Measurements from ENCODE around the gene LDLRAD3. TPM values are rescaled to one million over a fixed set of nuclear protein-coding genes. Genes with fewer than 3 reads are reported as not detected.
A peak's percentile ranks its signal among the peaks of the same experiment; 100 is the strongest.

The LDLRAD3 gene
- total RNA-seq, 1 experiment from 2014 or later, result 19.0 TPM

GRCh38 chr11:36139767-36140166, 195.9 kb downstream of the LDLRAD3 start:
- ChIA-PET RAD21 (ENCODE audit: low non-redundant PET in 1 of 2, low total read pairs in 2 of 2, uncharacterized antibody in 2 of 2, unreplicated experiment in 2 of 2) (no interaction called here), POLR2A (no interaction called here), CTCF (no interaction called here)
- H3K9ac ChIP-seq (ENCODE audit: low read length), result no peak overlapping the region
- H3K9me2 ChIP-seq (ENCODE audit: insufficient read depth), result no peaks in the 10 kb centered on the region
- H3K79me2 ChIP-seq (ENCODE audit: insufficient read depth, low read length), result no peaks in the 10 kb centered on the region
- DNase-seq (ENCODE audit: low read depth, low spot score) (no peak), ATAC-seq (no peak)
- no peaks in the 10 kb centered on the region for H4K20me1 ChIP-seq (ENCODE audit: insufficient read depth)
- no peak overlapping the region for H2AFZ ChIP-seq (ENCODE audit: low read depth, low read length, poor library complexity, severe bottlenecking)
- H3K4me1 ChIP-seq (ENCODE audit: control insufficient read depth in 1 of 2, insufficient read depth in 2 of 2, low read length in 2 of 2), result no peaks in the 10 kb centered on the region; a peak in 1 of 4 replicates
- H3K27ac ChIP-seq (ENCODE audit: low read depth, low read length), result no peak overlapping the region
- no peaks in the 10 kb centered on the region for H3K36me3 ChIP-seq (ENCODE audit: control insufficient read depth in 1 of 2, insufficient read depth in 2 of 2, low read length in 2 of 2)
- no TSS peak for BruUV-seq (replicated peaks)
- TF ChIP-seq, protein P1, sequence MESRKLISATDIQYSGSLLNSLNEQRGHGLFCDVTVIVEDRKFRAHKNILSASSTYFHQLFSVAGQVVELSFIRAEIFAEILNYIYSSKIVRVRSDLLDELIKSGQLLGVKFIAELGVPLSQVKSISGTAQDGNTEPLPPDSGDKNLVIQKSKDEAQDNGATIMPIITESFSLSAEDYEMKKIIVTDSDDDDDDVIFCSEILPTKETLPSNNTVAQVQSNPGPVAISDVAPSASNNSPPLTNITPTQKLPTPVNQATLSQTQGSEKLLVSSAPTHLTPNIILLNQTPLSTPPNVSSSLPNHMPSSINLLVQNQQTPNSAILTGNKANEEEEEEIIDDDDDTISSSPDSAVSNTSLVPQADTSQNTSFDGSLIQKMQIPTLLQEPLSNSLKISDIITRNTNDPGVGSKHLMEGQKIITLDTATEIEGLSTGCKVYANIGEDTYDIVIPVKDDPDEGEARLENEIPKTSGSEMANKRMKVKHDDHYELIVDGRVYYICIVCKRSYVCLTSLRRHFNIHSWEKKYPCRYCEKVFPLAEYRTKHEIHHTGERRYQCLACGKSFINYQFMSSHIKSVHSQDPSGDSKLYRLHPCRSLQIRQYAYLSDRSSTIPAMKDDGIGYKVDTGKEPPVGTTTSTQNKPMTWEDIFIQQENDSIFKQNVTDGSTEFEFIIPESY (IDR thresholded peaks at IDR 0.05; ENCODE audit: extremely low read depth, insufficient replicate concordance, low read length), result no peak
- TF ChIP-seq EGR1 (IDR thresholded peaks at IDR 0.05; ENCODE audit: low read depth) (no peak), SIN3A (IDR thresholded peaks at IDR 0.05; ENCODE audit: low read depth) (no peak), JUND (IDR thresholded peaks at IDR 0.05) (no peak), YY1 (IDR thresholded peaks at IDR 0.05; ENCODE audit: extremely low read depth, insufficient replicate concordance, low read depth, low read length) (no peak), FOSL1 (IDR thresholded peaks at IDR 0.05; ENCODE audit: low read depth) (no peak)
- intact Hi-C loops (cut with micrococcal nuclease), result loop anchor here (10.0 kb wide), 1 partner anchor 425 kb away; no protein-coding TSS in a partner anchor
- no peak overlapping the region for H3K4me2 ChIP-seq (ENCODE audit: low read length)
- no peaks in the 10 kb centered on the region for H3K27me3 ChIP-seq (ENCODE audit: insufficient read depth, low read length)
- no peaks in the 10 kb centered on the region for H3K9me3 ChIP-seq (ENCODE audit: control insufficient read depth in 1 of 2, insufficient read depth in 1 of 2, low read depth in 1 of 2, low read length in 2 of 2)
- no peak overlapping the region for H3K4me3 ChIP-seq (replicated peaks in 1 of 2; ENCODE audit: low read depth in 1 of 2, low read length in 2 of 2)

GRCh38 chr11:36141196-36141953, 197.5 kb downstream of the LDLRAD3 start:
- H3K9me2 ChIP-seq (ENCODE audit: insufficient read depth), result no peaks in the 10 kb centered on the region
- ChIA-PET POLR2A (no interaction called here), RAD21 (ENCODE audit: low non-redundant PET in 1 of 2, low total read pairs in 2 of 2, uncharacterized antibody in 2 of 2, unreplicated experiment in 2 of 2) (no interaction called here), CTCF (no interaction called here)
- H3K4me3 ChIP-seq (replicated peaks in 1 of 2; ENCODE audit: low read depth in 1 of 2, low read length in 2 of 2), result no peak overlapping the region
- no peaks in the 10 kb centered on the region for H4K20me1 ChIP-seq (ENCODE audit: insufficient read depth)
- H3K4me2 ChIP-seq (ENCODE audit: low read length), result no peak overlapping the region
- TF ChIP-seq CBX3 (IDR thresholded peaks at IDR 0.05; ENCODE audit: low read depth), result no peak
- TF ChIP-seq, protein P2, sequence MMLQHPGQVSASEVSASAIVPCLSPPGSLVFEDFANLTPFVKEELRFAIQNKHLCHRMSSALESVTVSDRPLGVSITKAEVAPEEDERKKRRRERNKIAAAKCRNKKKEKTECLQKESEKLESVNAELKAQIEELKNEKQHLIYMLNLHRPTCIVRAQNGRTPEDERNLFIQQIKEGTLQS (IDR thresholded peaks at IDR 0.05), result no peak
- no peak for TF ChIP-seq POLR2AphosphoS5 (IDR thresholded peaks at IDR 0.05; ENCODE audit: low read depth, low read length)
- no peak for TF ChIP-seq ZFX (IDR thresholded peaks at IDR 0.05)
- no peak for TF ChIP-seq EZH2phosphoT487 (IDR thresholded peaks at IDR 0.05; ENCODE audit: borderline replicate concordance)
- TF ChIP-seq RAD21 (IDR thresholded peaks at IDR 0.05; ENCODE audit: low read depth), result no peak
- TF ChIP-seq SIN3A (IDR thresholded peaks at IDR 0.05; ENCODE audit: low read depth), result no peak
- TF ChIP-seq TCF7L2 (IDR thresholded peaks at IDR 0.05; ENCODE audit: borderline replicate concordance, extremely low read depth, insufficient read depth, insufficient read length), result no peak
- intact Hi-C loops (cut with micrococcal nuclease), result loop anchor here (10.0 kb wide), 1 partner anchor 427 kb away; no protein-coding TSS in a partner anchor
- no peaks in the 10 kb centered on the region for H3K9me3 ChIP-seq (ENCODE audit: control insufficient read depth in 1 of 2, insufficient read depth in 1 of 2, low read depth in 1 of 2, low read length in 2 of 2)
- H3K4me1 ChIP-seq (ENCODE audit: control insufficient read depth in 1 of 2, insufficient read depth in 2 of 2, low read length in 2 of 2), result peaks cover 0 to 1% of the 10 kb centered on the region in 2 experiments; a peak in 1 of 4 replicates
- no peaks in the 10 kb centered on the region for H3K79me2 ChIP-seq (ENCODE audit: insufficient read depth, low read length)
- ATAC-seq, result no peak
- no peak for DNase-seq (ENCODE audit: low read depth, low spot score)
- H3K36me3 ChIP-seq (ENCODE audit: control insufficient read depth in 1 of 2, insufficient read depth in 2 of 2, low read length in 2 of 2), result no peaks in the 10 kb centered on the region
- H3K9ac ChIP-seq (ENCODE audit: low read length), result no peak overlapping the region
- TSS peak; percentile 21 for BruUV-seq (replicated peaks)
- H3K27me3 ChIP-seq (ENCODE audit: insufficient read depth, low read length), result no peaks in the 10 kb centered on the region
- no peak overlapping the region for H2AFZ ChIP-seq (ENCODE audit: low read depth, low read length, poor library complexity, severe bottlenecking)
- H3K27ac ChIP-seq (ENCODE audit: low read depth, low read length), result no peak overlapping the region
